Caco-2 (cell line): ENCODE data around the gene HLX. TPM values are rescaled to one million over a fixed set of nuclear protein-coding genes. Genes with fewer than 3 reads are reported as not detected.

Experiments used
- BruUV-seq: library from RNA; stranded (reverse); fragments of 400-500 nt; replicated peaks from 2 replicates; lab custom pipeline; 2021; lab: Mats Ljungman, UMichigan
- CTCF ChIA-PET: fragments of 300-600 bp; sonication (Branson Sonifier 250); formaldehyde crosslinking; loops from one replicate; lab custom pipeline; 2022; ENCODE audit warnings: antibody characterized with exemption; lab: Charles Lee
- POLR2A ChIA-PET: fragments of 300-600 bp; sonication (Branson Sonifier 250); formaldehyde crosslinking; loops from one replicate; lab custom pipeline; 2022; ENCODE audit warnings: antibody characterized with exemption; lab: Charles Lee
- DNase-seq, 2 experiments: peaks; one replicate each; pipeline versions ENCODE4 v3.0.0 to v3.0.0-alpha.2; 2020 to 2022
- H3K27me3 ChIP-seq: replicated peaks from 2 replicates; pipeline ENCODE4 v1.6.0; 2011; ENCODE audit warnings: low read length; ENCODE audit not compliant: control insufficient read depth, insufficient read depth
- H3K36me3 ChIP-seq: 2 replicates; pipeline ENCODE4 v1.5.1; 2011; ENCODE audit warnings: low read length; ENCODE audit not compliant: control insufficient read depth, insufficient read depth
- H3K4me1 ChIP-seq: fragments of 250-450 bp; sonication (Bioruptor Pico); 2 replicates; pipeline ENCODE4 v1.5.1; 2020; ENCODE audit warnings: mild to moderate bottlenecking
- H3K4me3 ChIP-seq: 2 replicates; pipeline ENCODE4 v1.5.1; 2011; ENCODE audit warnings: low read depth, mild to moderate bottlenecking, control low read depth, low read length
- H3K9me3 ChIP-seq: fragments of 250-450 bp; sonication (Bioruptor Pico); 2 replicates; pipeline ENCODE4 v1.5.1; 2020; ENCODE audit warnings: mild to moderate bottlenecking, moderate library complexity
- H3K27ac Mint-ChIP-seq: one replicate; pipeline ENCODE4 v1.8.0; 2022; ENCODE audit warnings: mixed read lengths; ENCODE audit not compliant: unreplicated experiment
- H3K27me3 Mint-ChIP-seq: one replicate; pipeline ENCODE4 v1.8.0; 2022; ENCODE audit warnings: mixed read lengths; ENCODE audit not compliant: insufficient read depth, unreplicated experiment
- H3K36me3 Mint-ChIP-seq: one replicate; pipeline ENCODE4 v1.8.0; 2022; ENCODE audit warnings: mild to moderate bottlenecking, mixed read lengths; ENCODE audit not compliant: insufficient read depth, unreplicated experiment
- H3K4me1 Mint-ChIP-seq: one replicate; pipeline ENCODE4 v1.8.0; 2022; ENCODE audit warnings: low read depth, mixed read lengths; ENCODE audit not compliant: unreplicated experiment
- H3K4me3 Mint-ChIP-seq: one replicate; pipeline ENCODE4 v1.8.0; 2022; ENCODE audit warnings: mild to moderate bottlenecking, moderate library complexity, mixed read lengths; ENCODE audit not compliant: unreplicated experiment
- H3K9me3 Mint-ChIP-seq: one replicate; pipeline ENCODE4 v1.8.0; 2022; ENCODE audit warnings: mixed read lengths; ENCODE audit not compliant: unreplicated experiment
- intact Hi-C: fragments of 100-400 bp; cut with micrococcal nuclease; formaldehyde crosslinking; loops from one replicate; pipeline ENCODE4 v1.10.0; 2022; ENCODE audit not compliant: unreplicated experiment
- total RNA-seq: library from RNA; stranded (reverse); gene quantifications from 2 replicates; pipeline ENCODE4 v1.2.3, GENCODE V29; 2022
- TF ChIP-seq, protein P1 (sequence below), 2 experiments: fragments of 200-600 bp in 1 of 2; IDR thresholded peaks; 1 replicate in 1 of 2; 2 replicates in 1 of 2; pipeline versions ENCODE4 v1.5.1 to v1.8.0; 2011 to 2022; ENCODE audit warnings: antibody characterized with exemption in 1 of 2, control low read depth in 1 of 2, inconsistent platforms in 1 of 2, low read depth in 1 of 2, low read length in 1 of 2, mild to moderate bottlenecking in 1 of 2, moderate library complexity in 1 of 2; ENCODE audit not compliant: insufficient read depth in 1 of 2, severe bottlenecking in 1 of 2, unreplicated experiment in 1 of 2

HLX gene
- total RNA-seq, 1 experiment from 2014 or later = not detected

DNA sequence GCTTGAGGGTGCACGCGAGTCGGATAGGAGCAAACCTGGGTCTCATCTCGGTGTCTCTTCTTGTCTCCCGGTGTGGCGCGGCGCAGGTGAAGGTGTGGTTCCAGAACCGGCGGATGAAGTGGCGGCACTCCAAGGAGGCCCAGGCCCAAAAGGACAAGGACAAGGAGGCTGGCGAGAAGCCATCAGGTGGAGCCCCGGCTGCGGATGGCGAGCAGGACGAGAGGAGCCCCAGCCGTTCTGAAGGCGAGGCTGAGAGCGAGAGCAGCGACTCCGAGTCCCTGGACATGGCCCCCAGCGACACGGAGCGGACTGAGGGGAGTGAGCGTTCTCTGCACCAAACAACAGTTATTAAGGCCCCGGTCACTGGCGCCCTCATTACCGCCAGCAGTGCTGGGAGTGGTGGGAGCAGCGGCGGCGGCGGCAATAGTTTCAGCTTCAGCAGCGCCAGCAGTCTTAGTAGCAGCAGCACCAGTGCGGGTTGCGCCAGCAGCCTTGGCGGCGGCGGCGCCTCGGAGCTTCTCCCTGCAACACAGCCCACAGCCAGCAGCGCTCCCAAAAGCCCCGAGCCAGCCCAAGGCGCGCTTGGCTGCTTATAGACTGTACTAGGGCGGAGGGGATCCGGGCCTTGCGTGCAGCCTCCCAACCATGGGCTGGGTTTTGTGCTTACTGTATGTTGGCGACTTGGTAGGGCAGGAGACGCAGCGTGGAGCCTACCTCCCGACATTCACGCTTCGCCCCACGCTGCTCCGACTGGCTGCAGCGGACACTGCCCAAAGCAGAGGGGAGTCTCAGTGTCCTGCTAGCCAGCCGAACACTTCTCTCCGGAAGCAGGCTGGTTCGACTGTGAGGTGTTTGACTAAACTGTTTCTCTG, 5.1 kb downstream of the HLX start:
- Mint-ChIP-seq H3K9me3 (no peaks in the 10 kb centered on the region), H3K27me3 (peaks cover 32% of the 10 kb centered on the region), H3K36me3 (no peaks in the 10 kb centered on the region), H3K27ac (no peak overlapping the region), H3K4me3 (no peak overlapping the region), H3K4me1 (no peaks in the 10 kb centered on the region)
- no peak overlapping the region for H3K4me3 ChIP-seq
- ChIA-PET POLR2A (no interaction called here), CTCF (no interaction called here)
- H3K4me1 ChIP-seq = no peaks in the 10 kb centered on the region; the same call in 1 of the 2 replicates
- BruUV-seq = no TSS peak
- H3K9me3 ChIP-seq = no peaks in the 10 kb centered on the region
- DNase-seq = no peak
- intact Hi-C loops = no loop called here
- TF ChIP-seq, protein P1, sequence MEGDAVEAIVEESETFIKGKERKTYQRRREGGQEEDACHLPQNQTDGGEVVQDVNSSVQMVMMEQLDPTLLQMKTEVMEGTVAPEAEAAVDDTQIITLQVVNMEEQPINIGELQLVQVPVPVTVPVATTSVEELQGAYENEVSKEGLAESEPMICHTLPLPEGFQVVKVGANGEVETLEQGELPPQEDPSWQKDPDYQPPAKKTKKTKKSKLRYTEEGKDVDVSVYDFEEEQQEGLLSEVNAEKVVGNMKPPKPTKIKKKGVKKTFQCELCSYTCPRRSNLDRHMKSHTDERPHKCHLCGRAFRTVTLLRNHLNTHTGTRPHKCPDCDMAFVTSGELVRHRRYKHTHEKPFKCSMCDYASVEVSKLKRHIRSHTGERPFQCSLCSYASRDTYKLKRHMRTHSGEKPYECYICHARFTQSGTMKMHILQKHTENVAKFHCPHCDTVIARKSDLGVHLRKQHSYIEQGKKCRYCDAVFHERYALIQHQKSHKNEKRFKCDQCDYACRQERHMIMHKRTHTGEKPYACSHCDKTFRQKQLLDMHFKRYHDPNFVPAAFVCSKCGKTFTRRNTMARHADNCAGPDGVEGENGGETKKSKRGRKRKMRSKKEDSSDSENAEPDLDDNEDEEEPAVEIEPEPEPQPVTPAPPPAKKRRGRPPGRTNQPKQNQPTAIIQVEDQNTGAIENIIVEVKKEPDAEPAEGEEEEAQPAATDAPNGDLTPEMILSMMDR (IDR thresholded peaks at IDR 0.05; ENCODE audit: insufficient read depth in 1 of 2, low read depth in 1 of 2, low read length in 1 of 2, severe bottlenecking in 1 of 2, unreplicated experiment in 1 of 2) = no peak
- no peaks in the 10 kb centered on the region for H3K36me3 ChIP-seq
- no peaks in the 10 kb centered on the region; the same call in 1 of the 2 replicates for H3K27me3 ChIP-seq

DNA sequence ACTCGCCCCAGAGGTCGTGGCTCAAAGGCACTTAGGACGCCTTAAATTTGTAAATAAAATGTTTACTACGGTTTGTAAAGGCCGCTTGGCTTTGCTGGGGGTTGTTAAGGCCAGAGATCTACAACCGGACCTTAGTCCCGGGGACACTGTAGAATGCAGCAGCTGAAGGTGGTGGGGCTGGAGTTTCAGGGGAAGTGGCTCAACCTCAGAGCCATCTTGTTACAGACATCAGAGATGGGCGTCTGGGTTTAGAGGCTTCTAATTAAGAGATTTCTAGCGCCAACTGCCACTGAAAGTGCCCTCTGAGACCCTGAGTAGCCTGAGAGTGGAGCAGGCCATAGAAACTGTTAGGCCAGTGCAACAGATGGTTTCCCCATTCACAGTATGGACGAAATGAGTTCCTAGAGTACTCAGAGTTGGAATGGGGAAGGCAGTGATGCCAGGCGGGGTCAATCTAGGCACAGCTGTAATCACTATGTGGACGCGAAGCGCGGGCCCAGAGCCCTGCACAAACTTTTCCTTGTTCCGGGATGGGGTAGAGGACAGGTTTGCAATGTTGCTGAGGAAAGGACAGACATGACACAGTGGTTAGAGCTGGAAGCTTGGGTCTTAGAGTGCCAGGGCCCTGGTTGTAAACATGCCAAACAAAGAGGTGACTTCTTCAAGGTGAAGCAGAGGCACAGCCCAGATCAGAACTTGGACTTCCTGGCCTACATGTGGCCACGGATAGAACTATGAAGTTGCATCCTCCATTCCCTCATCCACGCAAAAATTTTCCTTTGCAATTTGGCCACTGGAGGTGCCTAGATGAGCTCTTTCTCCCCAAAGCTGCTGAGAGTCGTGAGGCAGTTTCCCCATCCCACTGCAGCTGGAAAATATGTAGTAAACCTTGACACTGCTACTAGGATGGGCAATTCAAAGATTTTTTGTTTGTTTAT, 6.0 kb downstream of the HLX start:
- BruUV-seq = no TSS peak
- TF ChIP-seq, protein P1 (IDR thresholded peaks at IDR 0.05; ENCODE audit: insufficient read depth in 1 of 2, low read depth in 1 of 2, low read length in 1 of 2, severe bottlenecking in 1 of 2, unreplicated experiment in 1 of 2) = no peak
- POLR2A ChIA-PET = no interaction called here
- CTCF ChIA-PET = no interaction called here
- H3K27me3 Mint-ChIP-seq = peaks cover 35% of the 10 kb centered on the region
- Histone ChIP-seq H3K9me3 (no peaks in the 10 kb centered on the region), H3K27me3 (no peaks in the 10 kb centered on the region; the same call in 1 of the 2 replicates), H3K36me3 (no peaks in the 10 kb centered on the region), H3K4me3 (no peak overlapping the region), H3K4me1 (no peaks in the 10 kb centered on the region)
- no peaks in the 10 kb centered on the region for H3K36me3 Mint-ChIP-seq
- H3K27ac Mint-ChIP-seq = no peak overlapping the region
- H3K9me3 Mint-ChIP-seq = no peaks in the 10 kb centered on the region
- intact Hi-C loops = no loop called here
- no peak overlapping the region for H3K4me3 Mint-ChIP-seq
- H3K4me1 Mint-ChIP-seq = no peaks in the 10 kb centered on the region
- no peak for DNase-seq

DNA sequence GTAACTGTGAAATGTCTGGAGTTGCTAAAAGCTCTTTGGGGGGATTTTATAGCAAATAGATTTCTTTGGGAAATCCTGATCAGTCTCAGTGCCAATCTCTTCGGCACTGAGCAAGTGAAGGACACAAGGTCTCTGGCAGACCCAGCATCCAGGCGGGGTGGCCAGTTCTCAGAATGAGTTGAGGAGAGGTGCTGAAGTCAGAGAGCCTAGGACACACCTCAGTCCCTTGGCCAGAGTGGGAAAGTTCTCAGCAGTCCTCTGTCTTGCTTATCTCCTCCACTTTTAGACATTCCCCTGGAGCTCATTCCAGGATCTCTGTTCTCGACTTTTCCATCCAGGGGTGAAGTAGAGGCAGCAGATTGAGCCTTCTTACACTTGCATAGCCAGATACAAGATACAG, 6.7 kb downstream of the HLX start:
- no peaks in the 10 kb centered on the region for H3K4me1 Mint-ChIP-seq
- no peaks in the 10 kb centered on the region for H3K9me3 ChIP-seq
- H3K27me3 Mint-ChIP-seq = peaks cover 28% of the 10 kb centered on the region
- no peak overlapping the region for H3K27ac Mint-ChIP-seq
- H3K4me3 Mint-ChIP-seq = no peak overlapping the region
- no peaks in the 10 kb centered on the region; the same call in 1 of the 2 replicates for H3K27me3 ChIP-seq
- H3K4me1 ChIP-seq = no peaks in the 10 kb centered on the region
- ChIA-PET CTCF (no interaction called here), POLR2A (no interaction called here)
- no peak for DNase-seq
- H3K4me3 ChIP-seq = no peak overlapping the region
- no TSS peak for BruUV-seq
- no peaks in the 10 kb centered on the region for H3K9me3 Mint-ChIP-seq
- intact Hi-C loops = no loop called here
- H3K36me3 ChIP-seq = no peaks in the 10 kb centered on the region
- TF ChIP-seq, protein P1 (IDR thresholded peaks at IDR 0.05; ENCODE audit: insufficient read depth in 1 of 2, low read depth in 1 of 2, low read length in 1 of 2, severe bottlenecking in 1 of 2, unreplicated experiment in 1 of 2) = no peak
- no peaks in the 10 kb centered on the region for H3K36me3 Mint-ChIP-seq
